ENCODE measurements around the gene SHISAL1.

SHISAL1 gene

DNA sequence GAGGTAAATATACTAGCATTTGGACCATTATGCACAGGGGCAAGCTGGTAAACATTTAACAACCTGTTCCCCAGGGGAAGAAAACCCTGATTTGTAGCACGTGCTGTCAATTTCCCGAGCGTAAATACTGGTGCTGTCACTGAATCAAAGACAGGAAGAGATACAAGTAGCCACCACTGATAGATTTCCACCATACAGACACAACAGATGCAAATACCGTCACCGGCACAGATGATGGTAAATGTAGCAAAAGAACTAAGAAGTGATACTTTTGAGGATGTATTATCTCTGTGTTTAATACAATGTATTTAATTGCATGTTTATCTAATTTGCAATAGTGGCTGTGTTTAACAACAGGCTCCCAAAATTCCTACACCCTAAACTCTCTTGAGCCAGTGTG, 39.6 kb downstream of the SHISAL1 start:
- no peaks in the 10 kb centered on the region for H3K27me3 ChIP-seq (ENCODE audit: control insufficient read depth in 2 of 2, insufficient read depth in 2 of 2, low read length in 2 of 2)
- no peaks in the 10 kb centered on the region for H3K4me1 ChIP-seq (ENCODE audit: control insufficient read depth in 2 of 2, insufficient read depth in 2 of 2, low read length in 2 of 2)
- H3K36me3 ChIP-seq (ENCODE audit: control insufficient read depth in 2 of 2, insufficient read depth in 2 of 2, low read length in 2 of 2), result no peaks in the 10 kb centered on the region
- H3K4me3 ChIP-seq (ENCODE audit: low read length in 2 of 2), result no peak overlapping the region
- no peaks in the 10 kb centered on the region for H3K9me3 ChIP-seq (ENCODE audit: control insufficient read depth in 2 of 2, low read length in 2 of 2)
- H3K27ac ChIP-seq (ENCODE audit: low read depth in 2 of 2, low read length in 2 of 2), result no peak overlapping the region
- H3K9ac ChIP-seq (ENCODE audit: low read depth in 1 of 2, low read length in 2 of 2), result no peak overlapping the region

DNA sequence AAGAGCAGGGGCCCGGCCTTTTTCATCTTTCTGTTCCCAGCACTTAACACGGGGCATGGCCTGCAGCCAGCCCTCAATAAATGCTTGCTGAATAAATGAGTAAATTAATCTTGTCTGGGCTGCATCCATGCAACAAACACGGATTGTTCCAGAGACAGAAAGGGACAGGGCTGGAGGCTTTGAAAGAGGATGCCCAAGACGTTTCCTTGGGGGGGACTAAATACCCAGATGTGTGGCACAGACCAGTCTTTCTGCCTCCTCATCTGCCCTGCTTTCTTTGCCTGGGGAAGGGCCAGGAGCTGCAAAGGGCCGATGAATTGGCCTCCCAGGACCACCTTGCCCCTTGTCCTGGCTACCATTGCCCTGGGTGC, 40.4 kb downstream of the SHISAL1 start:
- Histone ChIP-seq H3K4me1 (ENCODE audit: control insufficient read depth in 2 of 2, insufficient read depth in 2 of 2, low read length in 2 of 2) (no peaks in the 10 kb centered on the region), H3K36me3 (ENCODE audit: control insufficient read depth in 2 of 2, insufficient read depth in 2 of 2, low read length in 2 of 2) (no peaks in the 10 kb centered on the region), H3K27me3 (ENCODE audit: control insufficient read depth in 2 of 2, insufficient read depth in 2 of 2, low read length in 2 of 2) (no peaks in the 10 kb centered on the region), H3K9me3 (ENCODE audit: control insufficient read depth in 2 of 2, low read length in 2 of 2) (no peaks in the 10 kb centered on the region), H3K27ac (ENCODE audit: low read depth in 2 of 2, low read length in 2 of 2) (no peak overlapping the region), H3K4me3 (ENCODE audit: low read length in 2 of 2) (no peak overlapping the region), H3K9ac (ENCODE audit: low read depth in 1 of 2, low read length in 2 of 2) (no peak overlapping the region)

DNA sequence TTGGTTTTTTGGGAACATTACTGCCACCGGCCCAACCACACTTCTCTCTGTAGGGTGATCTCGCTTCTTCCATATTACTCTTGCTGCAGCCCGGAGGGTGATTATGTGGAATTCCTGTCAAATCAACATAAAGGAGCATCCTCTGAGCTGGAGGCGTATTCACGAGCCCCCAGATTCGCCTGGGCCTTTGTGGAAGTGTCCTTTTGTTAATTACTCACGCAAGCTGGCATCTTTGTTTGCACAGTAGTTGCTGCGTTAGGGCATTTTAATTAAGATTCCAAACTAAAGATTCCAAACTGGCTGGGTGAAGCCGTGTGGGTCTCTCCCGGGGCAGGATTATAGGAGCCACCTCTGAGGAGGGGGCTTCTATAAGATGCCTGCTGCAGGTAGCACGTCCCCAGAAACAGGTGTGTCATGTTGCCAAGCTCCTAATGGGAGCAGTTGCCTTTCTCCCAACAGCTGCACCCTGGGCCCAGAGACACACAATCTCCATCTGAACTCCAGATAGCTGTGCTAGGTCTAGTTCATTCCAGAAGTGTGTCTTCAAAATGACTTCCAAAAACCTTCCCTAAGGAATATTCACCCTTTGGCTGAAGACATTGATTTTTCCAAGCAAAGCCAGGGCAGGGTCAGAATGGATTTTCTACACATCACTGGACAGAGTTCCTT, 40.9 kb downstream of the SHISAL1 start:
- Histone ChIP-seq H3K27ac (ENCODE audit: low read depth in 2 of 2, low read length in 2 of 2) (no peak overlapping the region), H3K4me3 (ENCODE audit: low read length in 2 of 2) (no peak overlapping the region), H3K9me3 (ENCODE audit: control insufficient read depth in 2 of 2, low read length in 2 of 2) (no peaks in the 10 kb centered on the region), H3K9ac (ENCODE audit: low read depth in 1 of 2, low read length in 2 of 2) (no peak overlapping the region), H3K4me1 (ENCODE audit: control insufficient read depth in 2 of 2, insufficient read depth in 2 of 2, low read length in 2 of 2) (no peaks in the 10 kb centered on the region), H3K27me3 (ENCODE audit: control insufficient read depth in 2 of 2, insufficient read depth in 2 of 2, low read length in 2 of 2) (no peaks in the 10 kb centered on the region), H3K36me3 (ENCODE audit: control insufficient read depth in 2 of 2, insufficient read depth in 2 of 2, low read length in 2 of 2) (no peaks in the 10 kb centered on the region)

DNA sequence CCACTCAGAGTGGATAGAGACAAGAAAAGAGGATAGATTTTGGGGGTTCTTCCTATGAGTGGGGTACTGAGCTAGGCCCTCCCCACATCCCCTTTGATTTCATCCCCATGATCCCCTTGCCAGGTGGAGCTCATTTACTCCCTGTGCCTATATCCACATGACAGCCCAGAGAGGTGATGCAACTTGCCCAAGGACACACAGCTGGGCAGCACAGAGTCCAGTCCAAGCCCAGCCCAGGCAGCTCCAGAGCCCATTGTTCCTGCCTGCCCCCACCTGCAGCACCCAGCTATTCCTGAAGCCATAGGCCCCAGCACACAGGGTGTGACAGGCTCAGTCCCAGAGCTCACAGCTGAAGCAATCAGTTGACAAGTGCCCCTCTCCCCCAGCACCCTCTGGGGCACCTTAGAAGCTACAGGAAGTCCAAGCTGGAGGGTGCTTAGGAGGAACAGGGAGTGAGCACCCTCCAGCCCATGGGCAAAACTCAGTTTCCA, 41.7 kb downstream of the SHISAL1 start:
- no peaks in the 10 kb centered on the region for H3K4me1 ChIP-seq (ENCODE audit: control insufficient read depth in 2 of 2, insufficient read depth in 2 of 2, low read length in 2 of 2)
- no peak overlapping the region for H3K9ac ChIP-seq (ENCODE audit: low read depth in 1 of 2, low read length in 2 of 2)
- H3K36me3 ChIP-seq (ENCODE audit: control insufficient read depth in 2 of 2, insufficient read depth in 2 of 2, low read length in 2 of 2), result no peaks in the 10 kb centered on the region
- H3K4me3 ChIP-seq (ENCODE audit: low read length in 2 of 2), result no peak overlapping the region
- H3K27ac ChIP-seq (ENCODE audit: low read depth in 2 of 2, low read length in 2 of 2), result no peak overlapping the region
- H3K9me3 ChIP-seq (ENCODE audit: control insufficient read depth in 2 of 2, low read length in 2 of 2), result no peaks in the 10 kb centered on the region
- H3K27me3 ChIP-seq (ENCODE audit: control insufficient read depth in 2 of 2, insufficient read depth in 2 of 2, low read length in 2 of 2), result no peaks in the 10 kb centered on the region

DNA sequence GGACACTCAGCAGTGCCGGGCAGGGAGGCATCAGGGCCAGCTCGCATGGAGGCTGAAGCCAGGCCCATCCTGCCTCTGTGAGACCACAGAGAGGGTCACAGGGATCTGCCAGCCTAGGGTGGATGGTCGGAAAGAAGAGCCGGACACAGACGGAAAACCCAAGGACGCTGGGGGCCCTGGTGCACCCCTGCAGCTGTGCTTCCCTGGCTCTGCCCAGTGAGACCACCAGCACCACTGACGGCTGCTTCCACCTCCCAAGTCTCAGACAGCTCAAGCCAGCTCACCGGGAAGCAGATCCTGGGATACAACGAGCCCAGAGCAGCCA, 42.2 kb downstream of the SHISAL1 start:
- Histone ChIP-seq H3K36me3 (ENCODE audit: control insufficient read depth in 2 of 2, insufficient read depth in 2 of 2, low read length in 2 of 2) (no peaks in the 10 kb centered on the region), H3K27ac (ENCODE audit: low read depth in 2 of 2, low read length in 2 of 2) (no peak overlapping the region), H3K27me3 (ENCODE audit: control insufficient read depth in 2 of 2, insufficient read depth in 2 of 2, low read length in 2 of 2) (no peaks in the 10 kb centered on the region), H3K4me3 (ENCODE audit: low read length in 2 of 2) (no peak overlapping the region), H3K4me1 (ENCODE audit: control insufficient read depth in 2 of 2, insufficient read depth in 2 of 2, low read length in 2 of 2) (no peaks in the 10 kb centered on the region), H3K9me3 (ENCODE audit: control insufficient read depth in 2 of 2, low read length in 2 of 2) (no peaks in the 10 kb centered on the region), H3K9ac (ENCODE audit: low read depth in 1 of 2, low read length in 2 of 2) (no peak overlapping the region)

DNA sequence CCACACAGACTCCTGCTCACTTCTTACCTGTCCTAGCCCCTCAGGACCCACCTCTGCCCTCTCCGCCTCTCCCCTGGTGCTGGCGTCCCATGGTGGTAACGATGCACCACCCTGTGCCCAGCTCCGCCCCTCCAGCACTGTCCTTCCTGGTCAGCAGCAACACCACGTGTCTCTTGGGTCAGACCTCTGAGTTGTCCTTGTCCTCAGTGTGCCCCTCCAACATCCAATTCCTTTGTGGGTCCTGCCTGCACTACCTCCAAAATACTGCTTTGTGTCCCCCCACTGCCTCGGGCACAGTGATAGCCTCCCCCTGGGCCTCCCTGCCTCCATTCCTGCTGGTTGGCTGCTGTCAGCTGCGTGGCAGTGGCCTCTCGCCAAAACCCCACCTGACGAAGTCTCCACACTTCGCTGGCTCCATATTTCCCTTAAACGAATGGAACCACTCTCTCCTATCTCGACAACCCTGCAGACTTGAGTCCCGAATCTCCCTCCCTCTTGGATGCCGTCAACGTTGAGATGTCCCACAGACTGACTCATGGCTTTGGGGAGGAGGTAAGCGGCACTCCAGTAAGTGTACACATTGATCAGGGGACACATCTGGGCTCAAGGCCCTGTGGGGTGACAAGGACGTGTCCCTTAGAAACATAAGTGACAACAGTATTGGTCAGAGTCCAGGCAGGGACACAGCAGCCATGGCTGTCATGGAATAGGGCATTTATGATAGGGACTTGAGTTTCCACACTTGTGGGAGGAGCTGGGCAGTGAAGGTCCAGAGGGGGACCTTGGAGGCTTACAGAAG, 42.8 kb downstream of the SHISAL1 start:
- H3K4me3 ChIP-seq (ENCODE audit: low read length in 2 of 2), result no peak overlapping the region
- H3K27ac ChIP-seq (ENCODE audit: low read depth in 2 of 2, low read length in 2 of 2), result no peak overlapping the region
- no peaks in the 10 kb centered on the region for H3K4me1 ChIP-seq (ENCODE audit: control insufficient read depth in 2 of 2, insufficient read depth in 2 of 2, low read length in 2 of 2)
- no peaks in the 10 kb centered on the region for H3K36me3 ChIP-seq (ENCODE audit: control insufficient read depth in 2 of 2, insufficient read depth in 2 of 2, low read length in 2 of 2)
- H3K9ac ChIP-seq (ENCODE audit: low read depth in 1 of 2, low read length in 2 of 2), result no peak overlapping the region
- no peaks in the 10 kb centered on the region for H3K27me3 ChIP-seq (ENCODE audit: control insufficient read depth in 2 of 2, insufficient read depth in 2 of 2, low read length in 2 of 2)
- no peaks in the 10 kb centered on the region for H3K9me3 ChIP-seq (ENCODE audit: control insufficient read depth in 2 of 2, low read length in 2 of 2)

DNA sequence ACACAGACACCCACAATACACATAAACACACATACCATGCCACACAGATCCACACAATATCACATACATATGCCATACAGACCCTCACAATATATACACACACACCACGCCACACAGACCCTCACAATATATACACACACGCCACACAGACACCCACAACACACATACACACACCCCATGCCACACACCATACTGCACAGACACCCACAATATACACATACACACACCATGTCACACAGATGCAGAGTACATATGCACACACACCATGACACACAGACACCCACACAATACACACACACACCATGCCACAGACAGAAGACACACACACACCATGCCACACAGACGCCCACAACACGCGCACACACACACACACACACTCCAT, 43.6 kb downstream of the SHISAL1 start:
- H3K27me3 ChIP-seq (ENCODE audit: control insufficient read depth in 2 of 2, insufficient read depth in 2 of 2, low read length in 2 of 2), result no peaks in the 10 kb centered on the region
- H3K9ac ChIP-seq (ENCODE audit: low read depth in 1 of 2, low read length in 2 of 2), result no peak overlapping the region
- no peaks in the 10 kb centered on the region for H3K36me3 ChIP-seq (ENCODE audit: control insufficient read depth in 2 of 2, insufficient read depth in 2 of 2, low read length in 2 of 2)
- no peaks in the 10 kb centered on the region for H3K4me1 ChIP-seq (ENCODE audit: control insufficient read depth in 2 of 2, insufficient read depth in 2 of 2, low read length in 2 of 2)
- H3K27ac ChIP-seq (ENCODE audit: low read depth in 2 of 2, low read length in 2 of 2), result no peak overlapping the region
- H3K9me3 ChIP-seq (ENCODE audit: control insufficient read depth in 2 of 2, low read length in 2 of 2), result no peaks in the 10 kb centered on the region
- H3K4me3 ChIP-seq (ENCODE audit: low read length in 2 of 2), result no peak overlapping the region

DNA sequence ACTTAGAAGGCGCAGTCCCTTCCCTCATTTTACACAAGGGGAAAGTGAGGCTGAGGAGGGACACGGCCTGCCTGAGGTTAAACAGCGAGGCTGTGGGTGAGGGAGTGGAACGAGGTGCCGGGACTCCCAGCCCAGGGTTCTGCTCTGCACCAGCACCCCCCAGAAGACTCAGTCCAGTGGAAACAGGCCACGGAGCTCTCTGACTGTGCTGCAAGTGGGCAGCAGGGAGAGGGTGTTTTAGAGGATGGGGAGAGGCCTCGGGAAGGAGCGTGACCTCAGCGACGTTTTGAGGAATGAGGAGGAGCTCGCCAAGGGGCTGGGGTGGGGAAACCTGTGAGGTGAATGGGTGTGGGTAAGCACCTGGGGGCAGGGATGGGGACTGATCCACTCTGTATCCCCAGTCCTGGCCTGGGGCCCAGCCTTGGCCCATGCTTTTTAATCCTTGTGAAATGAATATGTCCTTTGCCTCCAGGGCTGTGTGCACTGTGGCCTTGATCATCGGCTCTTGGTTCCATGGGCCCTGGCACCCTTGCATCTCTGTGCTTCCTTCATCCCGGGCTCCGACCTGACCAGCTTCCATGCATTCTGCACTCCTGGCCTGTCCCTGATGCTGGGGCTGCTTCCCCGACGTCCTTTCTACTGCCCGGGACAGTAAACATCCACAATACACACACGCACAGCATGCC, 44.2 kb downstream of the SHISAL1 start:
- Histone ChIP-seq H3K27ac (ENCODE audit: low read depth in 2 of 2, low read length in 2 of 2) (no peak overlapping the region), H3K9me3 (ENCODE audit: control insufficient read depth in 2 of 2, low read length in 2 of 2) (no peaks in the 10 kb centered on the region), H3K4me3 (ENCODE audit: low read length in 2 of 2) (no peak overlapping the region), H3K4me1 (ENCODE audit: control insufficient read depth in 2 of 2, insufficient read depth in 2 of 2, low read length in 2 of 2) (no peaks in the 10 kb centered on the region), H3K9ac (ENCODE audit: low read depth in 1 of 2, low read length in 2 of 2) (no peak overlapping the region), H3K36me3 (ENCODE audit: control insufficient read depth in 2 of 2, insufficient read depth in 2 of 2, low read length in 2 of 2) (no peaks in the 10 kb centered on the region), H3K27me3 (ENCODE audit: control insufficient read depth in 2 of 2, insufficient read depth in 2 of 2, low read length in 2 of 2) (no peaks in the 10 kb centered on the region)

DNA sequence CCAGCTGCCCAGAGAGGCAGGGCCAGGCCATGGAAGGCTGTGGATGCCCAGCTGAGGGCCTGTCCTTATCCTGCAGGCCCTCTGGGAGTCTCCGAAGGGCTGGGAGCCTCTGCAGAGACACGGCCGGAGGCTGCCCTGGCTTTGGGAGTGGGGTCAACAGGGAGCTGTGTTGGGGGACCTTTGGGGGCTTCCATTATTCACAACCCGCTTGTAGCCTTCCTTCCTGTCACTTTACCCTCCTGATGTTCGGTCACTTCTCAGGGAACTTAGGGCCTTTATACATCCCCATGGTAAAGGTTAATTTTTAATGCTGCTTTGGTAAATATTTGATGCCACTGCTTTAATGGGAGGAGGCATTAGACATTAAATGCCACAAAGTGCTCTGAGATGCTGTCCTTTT, 44.9 kb downstream of the SHISAL1 start:
- no peak overlapping the region for H3K4me3 ChIP-seq (ENCODE audit: low read length in 2 of 2)
- H3K27ac ChIP-seq (ENCODE audit: low read depth in 2 of 2, low read length in 2 of 2), result no peak overlapping the region
- no peak overlapping the region for H3K9ac ChIP-seq (ENCODE audit: low read depth in 1 of 2, low read length in 2 of 2)
- H3K4me1 ChIP-seq (ENCODE audit: control insufficient read depth in 2 of 2, insufficient read depth in 2 of 2, low read length in 2 of 2), result no peaks in the 10 kb centered on the region
- no peaks in the 10 kb centered on the region for H3K36me3 ChIP-seq (ENCODE audit: control insufficient read depth in 2 of 2, insufficient read depth in 2 of 2, low read length in 2 of 2)
- no peaks in the 10 kb centered on the region for H3K27me3 ChIP-seq (ENCODE audit: control insufficient read depth in 2 of 2, insufficient read depth in 2 of 2, low read length in 2 of 2)
- no peaks in the 10 kb centered on the region for H3K9me3 ChIP-seq (ENCODE audit: control insufficient read depth in 2 of 2, low read length in 2 of 2)

All from mucosa of rectum (tissue), 2 donors.